GM18867 (cell line): Measurements from ENCODE around the gene THY1.
"Not testable (repeated sequence)": the region's sequence is repeated elsewhere in the genome, so short reads cannot be mapped to it uniquely, and the experiment has no call there.

ENCODE experiments used
- ATAC-seq: cut with Tn5 transposase; IDR thresholded peaks from one replicate; pipeline ENCODE4 v1.9.1; 2021; ENCODE audit warnings: mild to moderate bottlenecking, moderate library complexity; ENCODE audit not compliant: unreplicated experiment

Gene THY1

GRCh38 chr11:119388103-119388502, 34.9 kb downstream of the THY1 start:
- ATAC-seq, result no peak

GRCh38 chr11:119384332-119384731, 38.6 kb downstream of the THY1 start:
- no peak for ATAC-seq

GRCh38 chr11:119382513-119382912, 40.5 kb downstream of the THY1 start:
- not testable (repeated sequence) for ATAC-seq

GRCh38 chr11:119382101-119382500, 40.9 kb downstream of the THY1 start:
- ATAC-seq, result no peak

- ATAC-seq, result peak; percentile 99
Observed at GRCh38 chr11:119381181-119381988, 41.6 kb downstream of the THY1 start, which contains the start of gene USP2. TSS of gene USP2 (minus strand) at chr11:119381690. CDS start at chr11:119373480, 8,210 bp downstream.

- no peak for ATAC-seq
Observed at GRCh38 chr11:119380827-119381180, 42.2 kb downstream of the THY1 start.

GRCh38 chr11:119380160-119380826, 42.7 kb downstream of the THY1 start:
- ATAC-seq, result no peak

- no peak for ATAC-seq
Observed at GRCh38 chr11:119378851-119379465, 44.0 kb downstream of the THY1 start.

GRCh38 chr11:119377961-119378667, 44.9 kb downstream of the THY1 start:
- ATAC-seq, result no peak

GRCh38 chr11:119377112-119377901, 45.7 kb downstream of the THY1 start:
- ATAC-seq, result no peak

- ATAC-seq, result no peak
Observed at GRCh38 chr11:119376197-119376847, 46.6 kb downstream of the THY1 start.

- ATAC-seq, result no peak
Observed at GRCh38 chr11:119375337-119376196, 47.4 kb downstream of the THY1 start.

GRCh38 chr11:119374632-119375336, 48.2 kb downstream of the THY1 start:
- ATAC-seq, result no peak

GRCh38 chr11:119373921-119374631, 48.9 kb downstream of the THY1 start:
- no peak for ATAC-seq

- no peak for ATAC-seq
Observed at GRCh38 chr11:119373059-119373920, 49.7 kb downstream of the THY1 start.

GRCh38 chr11:119372260-119373058, 50.5 kb downstream of the THY1 start:
- no peak for ATAC-seq
